Hippocampal formation (tissue), 2 donors: ENCODE results near the gene PEX11B.
"Not testable (repeated sequence)": the region's sequence is repeated elsewhere in the genome, so short reads cannot be mapped to it uniquely, and the experiment has no call there.

Source experiments
- DNase-seq, 2 donors: peaks; one replicate each; lab custom pipeline; 2025; lab: John Stamatoyannopoulos, UW

The PEX11B gene

DNA sequence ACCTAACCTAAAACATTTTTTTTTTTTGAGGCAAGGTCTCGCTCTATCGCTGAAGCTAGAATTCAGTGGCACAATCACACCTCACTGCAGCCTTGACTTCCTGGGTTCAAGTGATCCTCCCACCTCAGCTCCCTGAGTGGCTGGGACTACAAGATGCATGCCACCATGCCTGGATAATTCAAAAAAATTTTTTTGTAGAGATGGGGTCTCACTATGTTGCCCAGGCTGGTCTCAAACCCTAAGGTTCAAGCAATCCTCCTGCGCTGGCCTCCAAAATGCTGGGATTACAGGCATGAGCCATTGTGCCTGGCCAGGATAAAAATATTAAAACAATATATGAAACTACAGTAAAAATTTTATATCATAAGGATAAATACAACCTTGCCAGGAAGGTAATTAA, 34.4 kb upstream of the PEX11B start:
- DNase-seq = no peak

DNA sequence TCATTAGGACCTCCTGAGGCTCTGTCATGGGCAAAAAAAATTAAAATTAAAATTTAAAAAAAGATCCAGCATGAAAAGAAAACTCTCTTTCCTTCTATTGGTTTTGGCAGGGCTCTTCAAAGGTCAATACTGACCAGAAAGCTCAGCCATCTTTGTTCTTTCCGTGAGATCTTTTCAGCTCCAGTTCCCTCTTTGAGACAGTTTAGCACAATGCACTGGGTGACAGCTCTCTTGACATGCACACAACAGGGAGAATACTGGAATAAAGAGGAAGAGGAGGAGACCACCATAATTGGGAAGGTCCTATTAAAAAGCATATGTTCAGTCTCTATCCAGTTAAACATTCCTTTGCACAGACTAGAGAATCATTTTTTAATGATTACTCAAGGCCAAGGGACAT, 33.0 kb upstream of the PEX11B start:
- DNase-seq = no peak

DNA sequence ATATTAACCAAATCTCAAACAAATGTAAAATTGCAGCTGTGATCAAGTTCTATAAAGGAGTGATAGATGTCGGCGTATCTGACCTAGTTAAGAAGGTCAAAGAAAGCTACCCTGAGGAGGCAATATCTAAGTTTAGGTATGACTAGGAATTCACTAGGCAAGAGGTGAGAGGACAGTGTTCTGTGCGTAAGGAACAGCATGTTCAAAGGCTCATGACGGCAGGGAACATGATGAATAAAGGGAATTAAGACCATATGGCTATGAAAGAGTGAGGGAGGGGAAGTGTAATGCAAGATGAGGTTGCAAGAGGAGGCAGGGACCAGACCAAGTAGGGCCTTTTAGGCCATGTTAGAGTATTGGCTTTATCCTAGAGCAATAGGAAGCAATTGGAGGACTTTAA, 30.7 kb upstream of the PEX11B start:
- DNase-seq = no peak

DNA sequence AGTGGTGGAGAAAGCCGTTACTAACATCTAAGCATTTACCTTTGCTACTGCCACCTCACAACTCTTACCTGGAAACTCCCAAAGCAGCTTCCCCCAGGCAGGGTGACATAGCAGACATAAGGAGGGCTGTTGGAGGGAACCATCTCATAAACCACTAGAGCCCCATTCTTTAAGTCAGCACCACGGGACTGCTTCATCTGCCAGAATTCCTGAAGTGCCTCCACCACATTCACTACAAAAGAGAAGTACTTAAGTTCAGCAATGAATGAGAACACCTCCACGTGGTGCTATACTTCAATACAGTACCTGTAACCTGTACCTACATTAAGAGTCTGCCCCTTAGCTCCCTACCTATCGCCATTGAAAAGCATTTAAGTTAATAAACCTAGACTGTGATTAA, 29.0 kb upstream of the PEX11B start:
- DNase-seq = no peak

DNA sequence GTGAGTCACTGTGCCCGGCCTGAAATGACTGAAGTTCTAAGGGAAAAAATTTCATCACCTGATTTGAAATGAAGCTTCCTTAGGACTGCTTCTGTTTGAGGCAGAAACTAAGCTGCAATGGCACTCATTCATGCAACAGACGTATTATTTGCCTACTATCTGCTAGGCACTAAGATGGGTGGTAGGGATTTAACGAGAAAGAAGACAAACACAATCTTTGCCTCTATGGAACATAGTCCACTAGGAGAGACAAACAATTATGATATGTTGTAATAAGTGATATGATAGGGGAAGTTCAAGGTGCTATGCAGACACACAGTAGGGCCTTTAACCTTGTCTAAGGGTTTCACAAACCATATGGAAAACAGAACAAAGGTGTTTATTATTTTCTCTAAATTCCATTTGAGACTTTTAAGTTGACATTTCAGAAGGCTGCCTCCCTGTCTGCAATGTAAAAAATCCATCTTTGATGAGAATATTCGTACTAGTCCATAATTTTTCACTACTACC, 28.0 kb upstream of the PEX11B start:
- DNase-seq = no peak

DNA sequence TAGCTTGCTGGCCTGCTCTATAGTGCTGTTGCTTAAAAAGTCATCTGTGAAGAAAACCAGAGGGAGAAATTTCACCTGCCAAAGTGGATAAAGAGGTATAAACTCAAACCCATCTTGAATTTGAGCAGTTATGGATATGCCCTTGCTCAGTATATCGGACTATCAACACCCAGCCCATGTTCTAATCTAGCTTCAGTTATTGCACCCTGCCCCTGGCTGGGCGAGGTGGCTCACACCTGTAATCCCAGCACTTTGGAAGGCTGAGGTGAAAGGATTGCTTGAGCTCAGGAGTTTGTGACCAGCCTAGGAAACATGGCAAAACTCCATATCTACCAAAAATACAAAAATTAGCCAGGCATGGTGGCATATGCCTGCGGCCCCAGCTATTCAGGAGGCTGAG, 26.0 kb upstream of the PEX11B start:
- no peak for DNase-seq

DNA sequence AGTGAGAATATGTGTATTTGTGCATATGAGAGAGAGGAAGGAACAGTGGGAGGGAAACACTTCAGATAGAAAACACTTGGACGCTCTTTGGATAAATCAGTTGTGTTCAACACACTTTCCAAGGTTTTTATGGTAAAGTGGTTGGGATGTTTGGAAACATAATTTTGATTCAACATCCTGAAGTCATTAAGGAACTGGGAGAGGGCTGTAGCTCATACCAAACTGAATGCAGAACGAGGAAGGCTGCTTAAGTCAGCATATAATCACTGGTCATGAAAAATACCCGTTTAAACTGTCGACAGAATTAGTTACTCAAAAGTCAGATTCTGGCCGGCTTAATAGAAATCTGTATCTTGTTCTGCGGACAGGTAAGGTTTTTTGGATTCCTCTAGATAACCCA, 24.4 kb upstream of the PEX11B start:
- no peak for DNase-seq

DNA sequence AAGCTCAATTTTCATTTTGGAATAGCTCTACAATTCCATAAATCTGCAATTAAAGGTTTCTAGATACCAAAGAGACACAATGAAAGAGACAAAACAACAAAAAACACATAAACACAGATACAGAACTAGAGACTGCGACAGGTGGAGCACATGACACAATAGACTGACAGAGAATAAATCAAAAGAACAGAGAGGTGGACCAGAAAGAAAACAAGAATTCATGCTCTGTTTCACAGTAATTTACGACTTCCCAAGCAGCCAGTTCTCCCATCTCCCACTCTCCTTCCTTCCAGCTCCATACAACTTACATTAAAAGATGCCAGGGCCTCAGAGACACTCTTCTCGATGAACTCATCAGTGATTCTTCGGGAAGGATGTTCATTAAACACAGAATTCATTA, 23.9 kb upstream of the PEX11B start:
- DNase-seq = no peak

DNA sequence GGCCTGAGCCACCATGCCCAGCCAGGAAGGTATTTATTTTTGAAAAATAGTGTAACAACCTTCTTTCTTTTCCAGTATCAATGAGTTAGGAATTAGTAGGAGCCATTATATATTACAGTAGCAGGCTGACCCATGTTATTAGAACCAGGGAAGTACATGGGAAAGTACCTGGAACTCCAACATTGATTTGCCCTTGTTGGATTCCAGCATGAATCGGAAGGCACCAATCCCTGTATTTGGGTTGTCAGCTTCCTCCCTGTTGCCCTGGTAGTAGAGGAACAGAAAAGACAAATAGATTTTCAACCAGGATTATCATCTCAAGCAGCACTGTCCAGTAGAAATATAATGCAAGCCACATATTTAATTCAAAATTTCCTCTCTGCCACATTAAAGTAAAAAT, 18.9 kb upstream of the PEX11B start:
- no peak for DNase-seq

DNA sequence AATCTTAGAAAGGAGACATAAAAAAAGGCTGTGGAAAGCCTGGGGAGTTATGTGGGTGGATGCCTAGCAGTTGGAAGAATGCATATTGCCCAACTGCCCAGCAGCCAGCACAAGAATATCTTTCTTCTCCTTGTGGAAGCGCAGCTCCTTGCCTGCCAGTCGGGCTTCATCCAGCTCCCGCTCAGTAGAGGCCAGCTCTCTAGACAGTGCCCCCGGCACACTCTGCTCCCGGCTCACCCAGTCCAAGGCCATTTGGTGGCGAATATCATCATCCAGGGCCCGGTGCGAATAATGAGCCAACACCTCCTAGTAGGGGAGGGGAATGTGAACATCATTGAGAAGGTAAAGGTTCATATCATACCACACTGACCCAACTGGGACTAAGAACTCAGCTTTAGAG, 17.7 kb upstream of the PEX11B start:
- DNase-seq = no peak

DNA sequence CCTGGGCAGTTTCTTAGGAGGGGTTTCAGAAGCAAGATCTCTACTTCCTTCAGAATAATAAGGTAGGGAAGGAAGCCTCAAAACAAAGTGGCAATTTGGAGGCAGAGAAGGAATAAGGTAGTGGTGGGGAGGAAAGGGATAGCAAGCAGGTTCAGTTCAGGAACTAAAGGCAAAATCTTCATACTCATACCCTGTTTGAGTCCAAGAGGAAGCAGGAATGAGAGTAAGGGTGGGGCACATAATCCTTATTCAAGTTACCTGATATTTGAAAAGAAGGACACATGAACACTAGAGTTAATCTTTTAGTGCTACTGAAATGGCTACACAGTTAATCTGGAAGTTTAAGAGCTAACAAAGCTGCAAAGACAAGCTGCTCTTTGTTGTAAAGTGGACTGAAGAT, 17.2 kb upstream of the PEX11B start:
- no peak for DNase-seq

DNA sequence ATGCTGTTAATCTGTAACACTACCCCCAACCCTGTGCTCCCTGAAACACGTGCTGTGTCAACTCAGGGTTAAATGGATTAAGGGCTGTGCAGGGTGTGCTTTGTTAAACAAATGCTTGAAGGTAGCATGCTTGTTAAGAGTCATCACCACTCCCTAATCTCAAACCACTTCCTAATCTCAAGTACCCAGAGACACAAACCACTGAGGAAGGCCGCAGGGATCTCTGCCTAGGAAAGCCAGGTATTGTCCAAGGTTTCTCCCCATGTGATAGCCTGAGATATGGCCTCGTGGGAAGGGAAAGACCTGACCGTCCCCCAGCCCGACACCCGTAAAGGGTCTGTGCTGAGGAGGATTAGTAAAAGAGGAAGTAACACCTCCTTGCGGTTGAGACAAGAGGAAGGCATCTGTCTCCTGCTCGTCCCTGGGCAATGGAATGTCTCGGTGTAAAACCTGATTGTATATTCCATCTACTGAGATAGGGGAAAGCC, 14.0 kb upstream of the PEX11B start:
- DNase-seq = not testable (repeated sequence)

DNA sequence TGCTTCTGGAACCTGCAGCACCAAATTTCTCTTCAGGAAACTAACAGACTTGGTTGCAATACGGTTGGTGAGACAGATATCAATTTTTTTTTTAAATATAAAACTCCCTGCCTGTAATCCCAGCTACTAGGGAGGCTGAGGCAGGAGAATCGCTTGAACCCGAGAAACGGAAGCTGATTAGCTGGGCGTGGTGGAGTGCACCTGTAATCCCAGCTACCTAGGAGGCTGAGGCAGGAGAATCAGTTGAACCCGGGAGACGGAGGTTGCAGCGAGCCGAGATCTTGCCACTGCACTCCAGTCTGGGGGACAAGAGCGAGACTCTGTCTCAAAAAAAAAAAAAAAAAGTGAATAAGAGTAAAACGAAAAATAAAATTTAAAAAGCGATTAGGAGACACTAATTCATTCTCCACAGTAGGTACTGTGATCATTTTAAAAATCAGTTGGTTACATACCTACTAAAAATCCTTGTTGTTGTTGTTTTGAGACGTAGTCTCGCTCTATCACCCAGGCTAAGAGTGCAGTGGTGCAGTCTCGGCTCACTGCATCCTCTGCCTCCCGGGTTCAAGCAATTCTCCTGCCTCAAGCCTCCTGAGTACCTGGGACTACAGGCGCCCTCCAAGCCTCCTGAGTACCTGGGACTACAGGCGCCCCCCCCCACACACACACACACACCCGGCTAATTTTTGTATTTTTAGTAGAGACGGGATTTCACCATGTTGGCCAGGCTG, 9.6 kb upstream of the PEX11B start:
- DNase-seq = no peak

DNA sequence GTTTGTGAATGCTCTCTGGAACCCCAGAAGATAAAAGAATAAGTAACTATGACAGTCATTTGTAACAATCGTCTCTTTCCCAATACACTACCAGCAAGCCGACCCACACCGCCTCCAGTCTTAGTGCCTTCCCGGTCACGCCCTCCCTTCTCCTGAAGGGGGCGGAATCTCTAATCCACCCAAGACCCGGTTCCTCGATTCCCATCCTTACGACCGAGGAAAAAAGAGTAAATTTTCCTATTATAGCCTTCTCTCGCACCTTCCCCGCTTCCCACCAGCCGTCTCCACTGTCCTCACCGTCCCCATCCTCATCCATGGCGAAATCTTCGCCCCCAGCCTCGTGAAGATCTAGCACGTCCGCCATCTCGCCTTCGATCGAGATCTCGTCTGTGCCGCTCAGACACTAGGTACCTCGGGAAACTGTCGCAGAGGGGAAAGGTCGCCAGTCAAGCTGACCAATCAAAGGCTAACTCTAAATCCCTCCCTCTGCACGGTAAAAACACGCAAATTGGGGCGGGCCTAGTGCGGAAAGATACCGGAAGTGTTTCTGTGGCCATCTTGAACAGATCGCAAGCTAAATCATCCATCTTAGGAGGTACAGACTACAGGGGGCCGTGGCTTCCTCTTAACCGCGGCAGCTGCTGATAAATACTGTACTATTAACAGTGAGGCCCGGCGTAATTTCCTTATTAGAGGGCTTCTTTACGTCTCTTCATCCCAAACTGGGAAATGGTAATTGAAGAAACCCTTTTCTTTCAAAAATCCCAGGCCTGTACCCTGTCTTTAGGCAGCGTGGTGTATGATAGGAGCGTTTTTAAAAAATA, 8.8 kb upstream of the PEX11B start, which contains the start of gene RBM8A:
RBM8A (minus strand) TSS at position 422 of the 824 bp plus-strand sequence; CDS start at position 364, 58 bp downstream.
- DNase-seq = peak; percentile 93 to 98

DNA sequence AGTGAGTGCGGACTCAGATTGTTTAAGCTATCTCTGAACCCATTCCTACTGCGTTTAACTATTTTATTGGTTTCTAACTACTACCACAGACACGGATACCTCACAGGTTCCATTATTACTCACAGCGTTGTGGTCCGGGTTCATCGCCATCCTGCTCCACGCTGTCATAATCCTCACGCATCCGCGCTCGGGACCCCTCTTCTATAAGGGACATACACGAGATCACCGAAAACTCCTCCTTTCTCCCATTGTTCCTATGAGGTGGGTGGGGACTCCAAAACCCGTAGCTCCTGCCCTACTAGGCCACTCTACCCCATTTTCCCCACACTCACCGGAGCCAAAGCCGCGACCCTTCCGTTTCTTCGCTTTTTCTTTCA, 8.2 kb upstream of the PEX11B start:
- no peak for DNase-seq

DNA sequence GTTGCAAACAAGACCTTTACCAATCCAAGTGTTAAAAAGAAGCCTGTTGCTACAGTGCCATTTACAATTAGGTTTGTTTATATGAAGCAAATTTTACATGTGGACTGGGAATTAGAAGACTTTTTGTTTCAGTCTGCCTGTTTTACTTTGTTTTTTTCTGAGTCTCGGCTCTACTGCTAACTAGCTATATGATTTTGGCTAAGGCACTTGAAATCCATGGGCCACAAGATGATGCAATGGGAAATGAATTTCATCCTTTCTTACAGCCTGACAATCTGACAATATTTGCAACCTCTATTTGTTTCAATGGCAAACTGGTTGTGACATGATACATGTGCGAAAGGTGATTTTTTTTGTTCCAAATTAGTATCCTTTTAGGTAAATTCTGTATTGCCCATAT, 3.7 kb upstream of the PEX11B start:
- no peak for DNase-seq

DNA sequence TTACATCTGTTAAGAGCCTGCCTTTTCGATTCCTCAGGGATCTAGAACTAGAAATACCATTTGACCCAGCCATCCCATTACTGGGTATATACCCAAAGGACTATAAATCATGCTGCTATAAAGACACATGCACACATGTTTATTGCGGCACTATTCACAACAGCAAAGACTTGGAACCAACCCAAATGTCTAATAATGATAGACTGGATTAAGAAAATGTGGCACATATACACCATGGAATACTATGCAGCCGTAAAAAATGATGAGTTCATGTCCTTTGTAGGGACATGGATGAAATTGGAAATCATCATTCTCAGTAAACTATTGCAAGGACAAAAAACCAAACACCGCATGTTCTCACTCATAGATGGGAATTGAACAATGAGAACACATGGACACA, 1.8 kb upstream of the PEX11B start:
- not testable (repeated sequence) for DNase-seq

DNA sequence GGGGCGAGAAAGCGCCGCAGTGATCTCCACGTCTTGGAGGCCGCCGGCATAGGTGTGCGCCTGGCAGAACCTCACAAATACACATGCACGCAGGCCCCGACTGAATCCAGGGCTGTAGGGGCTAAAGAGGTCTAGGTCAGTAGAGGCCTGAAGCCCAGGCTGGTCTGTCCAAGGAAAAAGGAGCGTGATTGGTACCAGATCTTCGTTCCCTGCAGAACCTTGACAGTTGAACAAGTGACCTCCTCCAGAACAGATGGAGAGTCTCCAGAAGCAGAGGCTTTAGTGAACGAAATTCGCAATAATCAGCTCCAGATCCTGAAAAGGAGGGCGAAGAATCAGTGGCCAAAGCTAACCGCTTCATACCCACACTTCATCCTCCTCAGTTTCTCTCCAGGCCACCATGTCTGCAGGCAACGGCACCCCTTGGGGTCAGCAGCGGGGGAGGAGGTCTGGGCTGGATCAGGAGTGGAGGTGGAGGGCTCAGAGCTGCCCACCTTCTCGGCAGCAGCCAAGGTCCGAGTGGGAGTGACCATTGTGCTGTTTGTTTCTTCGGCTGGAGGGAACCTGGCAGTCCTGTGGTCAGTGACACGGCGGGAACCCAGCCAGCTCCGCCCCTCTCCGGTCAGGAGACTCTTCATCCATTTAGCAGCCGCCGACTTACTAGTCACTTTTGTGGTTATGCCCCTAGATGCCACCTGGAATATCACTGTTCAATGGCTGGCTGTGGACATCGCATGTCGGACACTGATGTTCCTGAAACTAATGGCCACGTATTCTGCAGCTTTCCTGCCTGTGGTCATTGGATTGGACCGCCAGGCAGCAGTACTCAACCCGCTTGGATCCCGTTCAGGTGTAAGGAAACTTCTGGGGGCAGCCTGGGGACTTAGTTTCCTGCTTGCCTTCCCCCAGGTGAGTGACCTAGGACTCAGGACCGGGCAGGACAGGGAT, 749 bp upstream of the PEX11B start:
- no peak for DNase-seq

DNA sequence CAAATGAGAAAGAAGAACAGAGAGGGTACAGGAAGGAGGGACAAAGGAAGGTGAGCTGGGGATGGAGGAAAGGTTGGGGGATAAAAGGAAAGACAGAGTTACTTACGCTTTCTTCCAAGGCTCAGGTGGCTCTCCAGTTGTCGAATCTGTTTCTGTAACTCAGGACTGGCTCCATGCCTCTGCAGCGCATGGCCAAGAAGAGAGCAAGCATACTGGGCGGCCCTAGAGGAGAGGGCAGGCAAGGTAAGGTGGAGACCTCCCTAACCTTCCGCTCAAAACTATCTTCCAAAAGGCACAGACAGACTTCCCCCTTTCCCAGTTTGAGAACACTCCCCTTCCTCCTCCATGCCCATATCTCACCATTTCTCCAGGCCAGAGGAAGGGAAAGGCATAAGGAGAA, 922 bp downstream of the PEX11B start:
- DNase-seq = no peak

DNA sequence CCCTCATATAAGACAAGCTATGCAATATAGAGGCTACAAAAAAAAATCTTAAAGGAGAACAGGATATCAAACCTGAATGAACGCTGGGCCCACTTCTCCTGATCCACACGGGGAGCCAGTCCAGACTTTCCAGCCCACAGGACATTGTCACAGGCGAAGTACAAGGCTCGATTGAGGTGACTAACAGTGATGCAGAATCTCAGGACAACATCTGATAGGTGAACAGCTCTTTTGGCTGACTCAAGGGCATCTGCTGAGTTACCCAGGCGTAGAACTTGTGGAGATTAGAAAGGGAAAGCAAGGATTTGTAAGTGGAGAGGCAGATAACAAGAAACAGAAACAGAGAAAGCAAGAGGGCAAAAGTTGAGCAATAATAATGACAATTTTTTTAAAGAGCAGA, 1.8 kb downstream of the PEX11B start:
- no peak for DNase-seq

DNA sequence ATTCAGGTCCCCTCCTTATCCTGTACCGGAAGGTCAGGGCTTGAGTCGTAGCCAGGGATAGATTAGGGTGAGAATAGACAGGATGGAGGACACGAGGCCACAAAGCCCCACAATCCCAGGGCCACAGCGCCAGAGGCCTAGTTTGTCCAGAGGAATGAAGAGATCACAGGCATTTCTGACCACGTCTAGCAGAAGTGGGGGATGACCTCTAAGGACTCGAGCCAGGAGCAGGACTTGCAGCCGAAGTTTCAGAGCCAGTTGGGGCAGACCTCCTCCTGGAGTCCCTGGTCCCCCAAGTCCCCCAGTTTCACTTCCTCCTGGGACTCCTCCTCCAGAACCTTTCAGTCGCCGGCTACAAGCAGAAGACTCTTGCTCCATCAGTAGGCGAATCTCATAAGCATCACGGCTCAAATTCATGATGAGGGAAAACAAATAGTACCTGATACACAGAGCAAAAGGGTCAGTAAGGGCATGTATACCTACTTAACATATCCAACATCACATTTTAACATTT, 6.3 kb downstream of the PEX11B start:
- DNase-seq = no peak

DNA sequence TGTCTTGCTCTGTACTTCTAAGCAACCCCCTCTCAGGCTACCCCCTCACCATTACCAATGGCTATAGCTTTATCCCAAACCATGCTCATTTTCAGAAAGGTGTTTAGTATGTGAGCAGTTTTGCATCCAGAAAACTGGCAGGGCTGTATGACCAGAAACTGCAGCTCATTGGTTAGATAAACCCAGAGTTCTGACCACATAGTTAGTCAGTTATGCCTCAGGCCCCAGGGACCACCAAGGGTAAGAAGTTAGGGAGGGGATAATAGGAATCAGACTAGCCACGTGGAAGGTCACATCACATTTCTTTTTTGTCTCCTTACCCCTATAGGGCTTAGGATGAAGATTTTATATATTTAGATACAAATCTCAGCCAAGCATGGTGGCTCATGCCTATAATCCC, 9.9 kb downstream of the PEX11B start:
- no peak for DNase-seq
